Activated naive CD4-positive, alpha-beta T cell treated with anti-CD3 and anti-CD28 coated beads, Interleukin-2, amount 10 ng/mL, durations not matched to agents 7 days and 5 days (primary cell): ENCODE data around the gene ARMH3.
"Not testable (repeated sequence)": the region's sequence is repeated elsewhere in the genome, so short reads cannot be mapped to it uniquely, and the experiment has no call there.

ENCODE experiments used
- CTCF ChIA-PET: fragments of 350-600 bp; sonication (Branson Sonifier 250); formaldehyde crosslinking; loops from one replicate; lab custom pipeline; 2021; ENCODE audit warnings: antibody characterized with exemption; lab: Charles Lee
- DNase-seq: peaks from one replicate; pipeline ENCODE4 v3.0.0-alpha.2; 2020
- H3K27ac Mint-ChIP-seq: one replicate; pipeline ENCODE4 v1.8.0; 2021; ENCODE audit warnings: mild to moderate bottlenecking, moderate library complexity, mixed read lengths
- H3K27me3 Mint-ChIP-seq: one replicate; pipeline ENCODE4 v1.8.0; 2021; ENCODE audit warnings: mild to moderate bottlenecking, mixed read lengths
- H3K36me3 Mint-ChIP-seq: one replicate; pipeline ENCODE4 v1.8.0; 2021; ENCODE audit warnings: mixed read lengths
- H3K4me1 Mint-ChIP-seq: one replicate; pipeline ENCODE4 v1.8.0; 2021; ENCODE audit warnings: mixed read lengths
- H3K4me3 Mint-ChIP-seq: one replicate; pipeline ENCODE4 v1.8.0; 2021; ENCODE audit warnings: mild to moderate bottlenecking, moderate library complexity, mixed read lengths
- H3K9me3 Mint-ChIP-seq: one replicate; pipeline ENCODE4 v1.8.0; 2021; ENCODE audit warnings: mixed read lengths

Gene ARMH3

GRCh38 chr10:102065561-102066398 is 9.8 kb upstream of the ARMH3 start:
- H3K27me3 Mint-ChIP-seq = no peaks in the 10 kb centered on the region
- CTCF ChIA-PET = interaction anchor here (1.2 to 11.6 kb wide), 7 partner anchors 8 to 284 kb away, joined by 3 to 91 read pairs (median 3); no protein-coding TSS in a partner anchor
- peaks cover 32% of the 10 kb centered on the region for H3K4me1 Mint-ChIP-seq
- H3K36me3 Mint-ChIP-seq = peaks cover 9% of the 10 kb centered on the region
- H3K9me3 Mint-ChIP-seq = no peaks in the 10 kb centered on the region
- peak overlapping the region; percentile 85 for H3K4me3 Mint-ChIP-seq
- DNase-seq = peak; percentile 38
- peak overlapping the region; percentile 90 for H3K27ac Mint-ChIP-seq

GRCh38 chr10:102064868-102065560 is 9.0 kb upstream of the ARMH3 start, which contains the start of gene HPS6:
TSS of gene HPS6 (plus strand) at chr10:102065349. CDS start at chr10:102065475, 126 bp downstream.
- H3K36me3 Mint-ChIP-seq = peaks cover 9% of the 10 kb centered on the region
- H3K9me3 Mint-ChIP-seq = no peaks in the 10 kb centered on the region
- peak; percentile 94 for DNase-seq
- H3K27me3 Mint-ChIP-seq = no peaks in the 10 kb centered on the region
- peak within 1 kb of the TSS; percentile 95 for H3K27ac Mint-ChIP-seq
- CTCF ChIA-PET = interaction anchor here (1.3 to 11.6 kb wide), 4 partner anchors 7 to 224 kb away, joined by 3 to 91 read pairs (median 4); no protein-coding TSS in a partner anchor
- H3K4me1 Mint-ChIP-seq = peaks cover 32% of the 10 kb centered on the region
- H3K4me3 Mint-ChIP-seq = peak within 1 kb of the TSS; percentile 85

DNA sequence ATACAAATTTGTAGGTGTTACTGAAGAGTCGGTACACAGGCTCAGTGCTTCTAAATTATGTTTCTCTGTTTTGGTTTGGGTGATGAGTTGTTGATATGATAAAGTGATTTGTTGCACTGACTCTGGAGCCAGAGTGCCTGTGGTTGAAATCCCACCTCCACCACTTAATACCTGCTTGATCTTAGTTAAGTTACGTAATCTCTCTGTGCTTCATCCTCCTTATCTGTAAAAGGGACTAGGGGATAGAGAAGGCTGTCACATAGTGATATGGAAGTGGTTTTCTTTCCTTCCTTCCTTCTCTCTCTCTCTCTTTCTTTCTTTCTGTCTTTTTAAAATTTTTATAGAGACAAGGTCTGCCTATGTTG is 8.5 kb upstream of the ARMH3 start:
- DNase-seq = no peak
- Mint-ChIP-seq H3K36me3 (peaks cover 8% of the 10 kb centered on the region), H3K4me1 (peaks cover 32% of the 10 kb centered on the region), H3K4me3 (peak overlapping the region; percentile 85), H3K27ac (peak overlapping the region; percentile 95), H3K27me3 (no peaks in the 10 kb centered on the region), H3K9me3 (no peaks in the 10 kb centered on the region)
- CTCF ChIA-PET = interaction anchor here (1.3 kb wide), 1 partner anchor 11 kb away, joined by 3 read pairs; no protein-coding TSS in a partner anchor

DNA sequence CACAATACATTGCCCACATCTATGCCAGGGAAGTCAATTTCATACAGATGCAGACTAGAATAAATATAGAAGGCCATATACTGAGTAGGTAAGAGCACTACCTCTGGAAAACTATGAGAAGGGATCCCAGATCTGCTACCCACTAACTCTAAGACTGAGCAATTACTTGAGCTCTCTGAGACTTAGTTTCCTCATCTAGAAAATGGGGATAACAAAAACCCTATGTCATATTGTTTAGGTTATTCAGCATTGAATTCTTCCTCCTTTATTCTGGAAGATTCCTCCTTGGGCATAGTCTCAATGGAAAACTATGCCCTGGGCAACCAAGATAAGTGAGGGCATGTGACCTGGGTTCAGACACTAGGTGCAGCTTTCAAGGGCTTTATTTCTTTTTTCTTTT is 4.0 kb upstream of the ARMH3 start:
- Mint-ChIP-seq H3K36me3 (peaks cover 5% of the 10 kb centered on the region), H3K27ac (no peak overlapping the region)
- CTCF ChIA-PET = no interaction called here

GRCh38 chr10:102054881-102055646 is 909 bp downstream of the ARMH3 start:
- not testable (repeated sequence) for H3K27me3 Mint-ChIP-seq, DNase-seq, H3K9me3 Mint-ChIP-seq
- H3K27ac Mint-ChIP-seq = peak overlapping the region; percentile 96
- peaks cover 42% of the 10 kb centered on the region for H3K4me1 Mint-ChIP-seq
- H3K4me3 Mint-ChIP-seq = peak overlapping the region; percentile 98
- CTCF ChIA-PET = interaction anchor here (0.7 to 1.2 kb wide), 2 partner anchors 16 to 214 kb away, joined by 3 to 6 read pairs; no protein-coding TSS in a partner anchor
- H3K36me3 Mint-ChIP-seq = peaks cover 11% of the 10 kb centered on the region

More for the DNA sequence above, 4.0 kb upstream of the ARMH3 start:
- no peaks in the 10 kb centered on the region for H3K27me3 Mint-ChIP-seq
- DNase-seq = no peak
- H3K4me1 Mint-ChIP-seq = peaks cover 29% of the 10 kb centered on the region
- H3K9me3 Mint-ChIP-seq = no peaks in the 10 kb centered on the region
- H3K4me3 Mint-ChIP-seq = no peak overlapping the region

DNA sequence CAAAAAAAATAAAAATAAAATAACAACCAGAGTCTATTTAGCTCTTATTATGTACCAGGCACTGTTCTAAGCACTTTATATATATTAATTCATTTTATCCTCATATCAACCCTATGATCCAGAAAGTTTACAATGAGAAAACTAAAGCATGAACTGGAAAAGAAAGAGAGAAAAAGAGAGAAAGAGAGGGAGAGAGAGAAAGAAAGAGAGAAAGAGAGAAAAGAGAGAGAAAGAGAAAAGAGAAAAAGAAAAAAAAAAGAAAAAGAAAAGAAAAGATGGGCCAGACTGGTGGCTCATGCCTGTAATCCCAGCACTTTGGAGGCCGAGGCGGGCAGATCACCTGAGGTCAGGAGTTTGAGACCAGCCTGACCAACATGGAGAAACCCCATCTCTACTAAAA is 9.9 kb downstream of the ARMH3 start:
- peaks cover 3% of the 10 kb centered on the region for H3K36me3 Mint-ChIP-seq
- peaks cover 9% of the 10 kb centered on the region for H3K4me1 Mint-ChIP-seq
- no peak for DNase-seq
- no peak overlapping the region for H3K27ac Mint-ChIP-seq
- no peaks in the 10 kb centered on the region for H3K9me3 Mint-ChIP-seq
- no peak overlapping the region for H3K4me3 Mint-ChIP-seq
- CTCF ChIA-PET = interaction anchor here (1.1 kb wide), 1 partner anchor 205 kb away, joined by 4 read pairs; no protein-coding TSS in a partner anchor
- no peaks in the 10 kb centered on the region for H3K27me3 Mint-ChIP-seq

- Mint-ChIP-seq H3K4me1 (peaks cover 9% of the 10 kb centered on the region), H3K27ac (no peak overlapping the region), H3K4me3 (no peak overlapping the region), H3K9me3 (no peaks in the 10 kb centered on the region), H3K36me3 (peaks cover 3% of the 10 kb centered on the region), H3K27me3 (no peaks in the 10 kb centered on the region)
- CTCF ChIA-PET = interaction anchor here (1.3 kb wide), 1 partner anchor 11 kb away, joined by 3 read pairs; no protein-coding TSS in a partner anchor
- no peak for DNase-seq
Observed at GRCh38 chr10:102045292-102045691, 10.7 kb downstream of the ARMH3 start.

DNA sequence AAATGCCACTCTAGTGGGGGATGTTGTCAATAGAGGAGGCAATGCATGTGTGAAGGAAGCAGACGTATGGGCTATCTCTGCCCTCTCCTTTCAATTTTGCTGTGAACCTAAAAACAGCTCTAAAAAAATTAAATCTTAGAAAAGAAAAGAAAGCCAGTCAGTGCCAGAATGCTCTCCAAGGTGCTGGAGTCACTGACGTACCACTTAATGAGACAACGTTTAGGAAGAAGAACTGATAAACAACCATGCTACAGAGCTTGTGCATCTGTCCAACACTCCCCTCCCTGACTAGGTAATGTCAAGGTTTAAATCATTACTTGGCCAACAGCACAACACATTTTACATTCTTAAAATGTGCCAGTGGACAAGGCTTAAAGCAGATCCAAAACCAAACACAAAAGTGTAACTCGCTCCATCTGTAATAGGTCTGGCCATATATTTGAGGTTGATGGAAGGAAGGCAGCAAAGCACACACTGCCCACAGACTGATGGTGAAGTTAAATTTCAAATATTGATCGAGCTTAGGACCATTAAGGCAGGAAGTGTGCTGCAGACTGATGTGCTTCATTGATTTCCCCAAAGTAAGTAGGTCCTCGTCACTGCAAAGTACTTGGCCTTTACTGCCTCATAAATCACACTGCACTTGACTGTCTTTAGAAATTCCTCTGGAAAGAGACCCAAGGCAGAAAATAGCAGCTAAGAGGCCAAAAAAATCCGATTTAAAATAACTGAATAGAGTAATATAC is 15.5 kb downstream of the ARMH3 start:
- CTCF ChIA-PET = no interaction called here
- Mint-ChIP-seq H3K9me3 (no peaks in the 10 kb centered on the region), H3K27ac (no peak overlapping the region), H3K4me1 (peaks cover 3% of the 10 kb centered on the region), H3K4me3 (no peak overlapping the region), H3K27me3 (no peaks in the 10 kb centered on the region), H3K36me3 (peaks cover 18% of the 10 kb centered on the region)
- no peak for DNase-seq

- H3K4me3 Mint-ChIP-seq = no peak overlapping the region
- no peak overlapping the region for H3K27ac Mint-ChIP-seq
- CTCF ChIA-PET = no interaction called here
- no peaks in the 10 kb centered on the region for H3K9me3 Mint-ChIP-seq
- H3K27me3 Mint-ChIP-seq = no peaks in the 10 kb centered on the region
- no peaks in the 10 kb centered on the region for H3K4me1 Mint-ChIP-seq
- peaks cover 20% of the 10 kb centered on the region for H3K36me3 Mint-ChIP-seq
- no peak for DNase-seq
Observed at GRCh38 chr10:102038410-102038809, 17.6 kb downstream of the ARMH3 start.

DNA sequence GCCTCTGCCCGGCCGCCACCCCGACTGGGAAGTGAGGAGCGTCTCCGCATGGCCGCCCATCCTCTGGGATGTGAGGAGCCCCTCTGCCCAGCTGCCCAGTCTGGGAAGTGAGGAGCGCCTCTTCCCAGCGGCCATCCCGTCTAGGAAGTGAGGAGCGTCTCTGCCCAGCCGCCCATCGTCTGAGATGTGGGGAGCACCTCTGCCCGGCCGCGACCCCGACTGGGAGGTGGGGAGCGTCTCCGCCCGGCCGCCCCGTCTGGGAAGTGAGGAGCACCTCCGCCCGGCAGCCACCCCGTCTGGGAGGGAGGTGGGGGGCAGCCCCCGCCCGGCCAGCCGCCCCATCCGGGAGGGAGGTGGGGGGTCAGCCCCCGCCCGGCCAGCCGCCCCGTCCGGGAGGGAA is 20.2 kb downstream of the ARMH3 start:
- H3K27ac Mint-ChIP-seq, DNase-seq, H3K9me3 Mint-ChIP-seq, H3K4me1 Mint-ChIP-seq, H3K4me3 Mint-ChIP-seq, H3K27me3 Mint-ChIP-seq, CTCF ChIA-PET: not testable (repeated sequence)
- H3K36me3 Mint-ChIP-seq = peaks cover 26% of the 10 kb centered on the region

DNA sequence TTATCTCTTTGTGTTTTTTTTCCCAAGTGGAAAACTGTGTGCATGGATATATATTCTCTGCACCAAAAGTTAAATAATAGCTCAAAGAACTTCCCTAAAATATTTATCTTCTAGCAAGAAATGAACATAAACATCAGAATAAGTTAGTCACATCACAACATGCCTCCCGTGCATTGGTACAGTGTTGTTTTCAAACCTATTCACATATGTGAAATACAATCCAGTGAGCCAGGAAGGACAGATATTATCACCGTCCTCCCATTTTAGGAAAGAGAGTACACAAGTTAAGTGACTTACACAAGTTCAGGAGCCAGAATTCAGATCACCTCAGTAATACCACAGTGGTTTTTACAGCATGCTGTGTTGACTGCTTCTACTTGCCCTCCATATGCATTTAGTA is 22.2 kb downstream of the ARMH3 start:
- Mint-ChIP-seq H3K4me1 (no peaks in the 10 kb centered on the region), H3K9me3 (no peaks in the 10 kb centered on the region), H3K27ac (no peak overlapping the region), H3K4me3 (no peak overlapping the region), H3K36me3 (peaks cover 23% of the 10 kb centered on the region), H3K27me3 (no peaks in the 10 kb centered on the region)
- DNase-seq = no peak
- CTCF ChIA-PET = interaction anchor here (1.1 kb wide), 1 partner anchor 11 kb away, joined by 3 read pairs; no protein-coding TSS in a partner anchor

GRCh38 chr10:102027261-102027660 is 28.7 kb downstream of the ARMH3 start:
- no peak for DNase-seq
- CTCF ChIA-PET = no interaction called here
- Mint-ChIP-seq H3K36me3 (peaks cover 31% of the 10 kb centered on the region), H3K27me3 (no peaks in the 10 kb centered on the region), H3K4me3 (no peak overlapping the region), H3K4me1 (no peaks in the 10 kb centered on the region), H3K27ac (no peak overlapping the region), H3K9me3 (no peaks in the 10 kb centered on the region)

DNA sequence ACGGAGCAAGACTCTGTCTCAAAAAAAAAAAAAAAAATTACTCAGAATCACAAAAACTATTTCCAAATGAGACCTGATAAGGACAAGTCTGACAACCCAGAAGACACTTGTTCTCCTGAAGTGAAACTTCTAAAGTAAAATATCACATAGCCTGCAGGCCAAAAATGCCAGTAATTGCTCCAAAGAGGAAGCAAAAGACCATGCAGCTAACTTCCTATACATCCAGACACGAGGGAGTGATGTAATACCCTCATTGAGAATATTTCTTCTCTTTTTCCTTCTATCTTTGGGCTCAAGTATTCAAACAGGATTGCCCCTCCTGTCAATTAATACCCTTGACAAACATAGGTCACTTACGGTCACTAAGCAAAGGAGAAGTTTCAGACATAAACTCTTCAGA is 31.2 kb downstream of the ARMH3 start:
- Mint-ChIP-seq H3K4me3 (no peak overlapping the region), H3K36me3 (peaks cover 39% of the 10 kb centered on the region), H3K4me1 (peaks cover 3% of the 10 kb centered on the region), H3K9me3 (peaks cover 4% of the 10 kb centered on the region), H3K27ac (no peak overlapping the region), H3K27me3 (no peaks in the 10 kb centered on the region)
- CTCF ChIA-PET = interaction anchor here (1.1 kb wide), 1 partner anchor 9 kb away, joined by 3 read pairs; no protein-coding TSS in a partner anchor
- DNase-seq = no peak
